Activated CD8-positive, alpha-beta memory T cell treated with anti-CD3 and anti-CD28 coated beads, Interleukin-2, amount 10 ng/mL, durations not matched to agents 7 days and 5 days (primary cell): ENCODE results near the gene ITGA7. TPM values are rescaled to one million over a fixed set of nuclear protein-coding genes. Genes with fewer than 3 reads are reported as not detected.

Experiments used
- ATAC-seq: fragments of 150-1000 bp; cut with Tn5 transposase; one replicate; pipeline ENCODE4 v1.10.0; 2021; ENCODE audit warnings: moderate library complexity
- CTCF ChIA-PET: fragments of 350-600 bp; sonication (Branson Sonifier 250); formaldehyde crosslinking; loops from one replicate; lab custom pipeline; 2021; ENCODE audit warnings: antibody characterized with exemption; lab: Charles Lee
- DNase-seq: peaks from one replicate; pipeline ENCODE4 v3.0.0-alpha.2; 2020
- H3K27ac Mint-ChIP-seq: one replicate; pipeline ENCODE4 v1.8.0; 2021; ENCODE audit warnings: mild to moderate bottlenecking, mixed read lengths
- H3K27me3 Mint-ChIP-seq: one replicate; pipeline ENCODE4 v1.8.0; 2021; ENCODE audit warnings: mixed read lengths
- H3K36me3 Mint-ChIP-seq: one replicate; pipeline ENCODE4 v1.8.0; 2021; ENCODE audit warnings: mild to moderate bottlenecking, mixed read lengths
- H3K4me1 Mint-ChIP-seq: one replicate; pipeline ENCODE4 v1.8.0; 2021; ENCODE audit warnings: mixed read lengths
- H3K4me3 Mint-ChIP-seq: one replicate; pipeline ENCODE4 v1.8.0; 2021; ENCODE audit warnings: mild to moderate bottlenecking, moderate library complexity, mixed read lengths
- H3K9me3 Mint-ChIP-seq: one replicate; pipeline ENCODE4 v1.8.0; 2022; ENCODE audit warnings: low read depth, mixed read lengths
- total RNA-seq, 2 experiments: library from RNA; stranded (reverse); gene quantifications; one replicate each; pipeline ENCODE4 v1.2.3, GENCODE V29; 2021

ITGA7 gene
- total RNA-seq = 1 to 10 TPM; 3.7 to 4.4 TPM

- peak within 1 kb of the TSS; percentile 78 for H3K4me3 Mint-ChIP-seq
- H3K9me3 Mint-ChIP-seq = no peaks in the 10 kb centered on the region
- peaks cover 49% of the 10 kb centered on the region for H3K27me3 Mint-ChIP-seq
- DNase-seq = peak; percentile 69
- no peak within 1 kb of the TSS for H3K27ac Mint-ChIP-seq
- peaks cover 16% of the 10 kb centered on the region for H3K4me1 Mint-ChIP-seq
- peak; percentile 93 for ATAC-seq
- no peaks in the 10 kb centered on the region for H3K36me3 Mint-ChIP-seq
- CTCF ChIA-PET = interaction anchor here (1.0 to 1.2 kb wide), 2 partner anchors 40 to 64 kb away, joined by 3 to 5 read pairs; no protein-coding TSS in a partner anchor
Measured at GRCh38 chr12:55707841-55708694, at the start of gene ITGA7. Gene ITGA7 (minus strand): TSS chr12:55707904. CDS start chr12:55707682, 222 bp downstream.

DNA sequence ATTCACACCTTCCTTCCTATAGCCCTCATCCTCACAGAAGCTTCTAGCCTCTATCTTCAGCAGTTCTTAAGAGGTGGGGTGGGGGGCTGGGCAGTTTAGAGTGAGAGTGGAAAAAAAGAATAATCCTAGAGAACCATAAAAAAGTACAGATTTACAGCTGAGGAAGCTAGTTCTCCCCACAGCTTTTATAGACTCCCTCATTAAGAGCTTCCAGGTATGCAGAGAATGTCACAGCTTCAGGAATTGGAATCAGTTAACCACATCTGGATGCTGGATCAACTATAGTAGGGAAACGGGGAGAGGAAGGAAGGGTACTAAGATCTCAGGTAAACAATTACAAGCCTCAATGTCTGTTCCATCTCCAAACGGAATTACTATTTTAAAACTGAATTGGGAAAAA lies 47.5 kb upstream of the ITGA7 start:
- peaks cover 54% of the 10 kb centered on the region for H3K36me3 Mint-ChIP-seq
- no peaks in the 10 kb centered on the region for H3K9me3 Mint-ChIP-seq
- DNase-seq (no peak), ATAC-seq (no peak)
- CTCF ChIA-PET = interaction anchor here (0.6 to 0.8 kb wide), 3 partner anchors 11 to 34 kb away, joined by 3 to 5 read pairs (median 4); no protein-coding TSS in a partner anchor
- H3K4me1 Mint-ChIP-seq = no peaks in the 10 kb centered on the region
- H3K27ac Mint-ChIP-seq = no peak overlapping the region
- no peak overlapping the region for H3K4me3 Mint-ChIP-seq
- no peaks in the 10 kb centered on the region for H3K27me3 Mint-ChIP-seq

DNA sequence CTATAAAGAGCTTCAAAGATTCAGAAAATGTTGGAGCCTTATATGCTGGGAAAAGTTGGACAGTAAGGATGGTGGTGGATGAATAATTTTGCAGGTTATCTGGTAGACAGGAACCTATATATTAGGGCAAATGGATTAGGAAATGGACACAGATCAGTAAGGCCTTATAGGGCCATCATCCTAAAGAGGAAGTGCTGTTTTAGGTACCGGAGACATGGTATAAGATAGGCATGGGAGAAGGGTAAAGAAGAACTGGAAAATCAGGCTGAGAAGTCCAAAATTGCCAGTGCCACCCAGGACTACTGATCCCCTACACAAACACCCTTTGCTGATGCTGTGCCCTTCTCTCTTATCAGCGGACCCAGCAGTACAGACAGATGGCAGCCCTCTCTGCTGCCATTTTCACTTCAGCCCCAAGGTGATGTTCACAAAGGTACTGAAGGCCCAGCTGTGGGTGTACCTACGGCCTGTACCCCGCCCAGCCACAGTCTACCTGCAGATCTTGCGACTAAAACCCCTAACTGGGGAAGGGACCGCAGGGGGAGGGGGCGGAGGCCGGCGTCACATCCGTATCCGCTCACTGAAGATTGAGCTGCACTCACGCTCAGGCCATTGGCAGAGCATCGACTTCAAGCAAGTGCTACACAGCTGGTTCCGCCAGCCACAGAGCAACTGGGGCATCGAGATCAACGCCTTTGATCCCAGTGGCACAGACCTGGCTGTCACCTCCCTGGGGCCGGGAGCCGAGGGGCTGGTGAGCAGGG lies 40.7 kb upstream of the ITGA7 start:
- no peaks in the 10 kb centered on the region for H3K27me3 Mint-ChIP-seq
- H3K4me3 Mint-ChIP-seq = no peak overlapping the region
- DNase-seq (no peak), ATAC-seq (no peak)
- CTCF ChIA-PET = interaction anchor here (1.6 to 3.1 kb wide), 3 partner anchors 10 to 299 kb away, joined by 4 to 30 read pairs (median 7); partner anchors contain the start of gene DGKA
- H3K4me1 Mint-ChIP-seq = peaks cover 19% of the 10 kb centered on the region
- H3K27ac Mint-ChIP-seq = no peak overlapping the region
- no peaks in the 10 kb centered on the region for H3K9me3 Mint-ChIP-seq
- peaks cover 25% of the 10 kb centered on the region for H3K36me3 Mint-ChIP-seq

GRCh38 chr12:55746913-55747231 lies 39.2 kb upstream of the ITGA7 start:
- DNase-seq (no peak), ATAC-seq (no peak)
- Mint-ChIP-seq H3K27me3 (peaks cover 6% of the 10 kb centered on the region), H3K4me1 (peaks cover 26% of the 10 kb centered on the region), H3K27ac (no peak overlapping the region), H3K4me3 (no peak overlapping the region), H3K36me3 (peaks cover 15% of the 10 kb centered on the region), H3K9me3 (no peaks in the 10 kb centered on the region)
- CTCF ChIA-PET = interaction anchor here (0.7 to 3.1 kb wide), 4 partner anchors 9 to 282 kb away, joined by 3 to 30 read pairs (median 6); partner anchors contain the start of gene DGKA

- DNase-seq = no peak
- H3K4me3 Mint-ChIP-seq = no peak overlapping the region
- peaks cover 28% of the 10 kb centered on the region for H3K4me1 Mint-ChIP-seq
- peaks cover 14% of the 10 kb centered on the region for H3K36me3 Mint-ChIP-seq
- no peaks in the 10 kb centered on the region for H3K9me3 Mint-ChIP-seq
- CTCF ChIA-PET = interaction anchor here (0.6 to 3.1 kb wide), 5 partner anchors 8 to 184 kb away, joined by 3 to 30 read pairs (median 4); partner anchors contain the start of gene DGKA
- peaks cover 8% of the 10 kb centered on the region for H3K27me3 Mint-ChIP-seq
- no peak for ATAC-seq
- no peak overlapping the region for H3K27ac Mint-ChIP-seq
Measured at GRCh38 chr12:55746174-55746912, 38.6 kb upstream of the ITGA7 start.

DNA sequence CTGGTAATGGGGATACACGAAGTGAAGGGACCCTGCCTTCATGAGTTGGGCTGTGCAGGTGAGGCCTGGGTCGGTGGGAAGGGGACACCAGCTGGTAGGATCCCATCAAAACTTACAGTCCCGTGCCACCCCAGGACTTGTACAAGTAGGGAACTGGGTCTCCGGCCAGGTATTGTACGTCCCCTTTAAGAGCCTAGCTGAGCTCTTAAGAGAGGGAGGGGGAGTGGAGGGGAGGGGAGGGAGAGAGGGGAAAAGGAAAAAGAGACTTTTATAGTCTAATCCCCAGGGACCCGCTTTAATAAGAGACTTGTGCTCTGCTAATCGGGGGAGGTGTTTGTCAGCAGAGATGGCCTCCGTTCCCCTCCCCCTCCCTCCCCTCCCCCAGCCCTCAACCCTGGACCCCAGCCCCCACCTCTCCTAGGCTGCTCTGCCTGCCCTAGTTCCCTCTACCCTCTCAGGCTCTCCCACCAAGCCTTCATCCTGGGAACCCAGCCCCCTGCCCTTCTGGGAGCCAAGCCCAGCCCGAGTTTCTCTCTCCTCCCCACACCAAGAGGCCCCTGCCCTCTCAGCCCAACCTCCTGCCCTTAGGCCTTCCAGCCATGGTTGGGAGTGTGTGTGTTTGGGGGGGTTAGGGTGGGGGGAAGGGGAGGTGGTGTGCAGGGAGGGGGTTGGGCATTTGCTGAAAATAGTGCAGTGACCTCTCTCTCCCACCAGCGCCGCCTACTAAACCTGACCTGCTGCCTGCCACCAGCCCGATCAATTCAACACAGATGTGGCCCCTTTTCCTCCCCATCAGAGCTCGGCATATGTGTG lies 37.9 kb upstream of the ITGA7 start:
- DNase-seq = no peak
- Mint-ChIP-seq H3K27me3 (peaks cover 8% of the 10 kb centered on the region), H3K36me3 (peaks cover 12% of the 10 kb centered on the region), H3K4me1 (peaks cover 28% of the 10 kb centered on the region), H3K9me3 (no peaks in the 10 kb centered on the region), H3K27ac (no peak overlapping the region), H3K4me3 (no peak overlapping the region)
- ATAC-seq = no peak
- CTCF ChIA-PET = interaction anchor here (0.6 to 1.8 kb wide), 5 partner anchors 21 to 181 kb away, joined by 3 to 5 read pairs (median 3); partner anchors contain the start of gene DNAJC14

GRCh38 chr12:55744340-55745030 lies 36.8 kb upstream of the ITGA7 start:
- DNase-seq (no peak), ATAC-seq (no peak)
- Mint-ChIP-seq H3K9me3 (no peaks in the 10 kb centered on the region), H3K36me3 (peaks cover 10% of the 10 kb centered on the region), H3K4me3 (peak overlapping the region; percentile 84), H3K27me3 (peaks cover 8% of the 10 kb centered on the region), H3K4me1 (peaks cover 28% of the 10 kb centered on the region), H3K27ac (no peak overlapping the region)
- CTCF ChIA-PET = interaction anchor here (1.0 to 3.1 kb wide), 13 partner anchors 8 to 194 kb away, joined by 3 to 17 read pairs (median 4); partner anchors contain the start of gene DNAJC14

DNA sequence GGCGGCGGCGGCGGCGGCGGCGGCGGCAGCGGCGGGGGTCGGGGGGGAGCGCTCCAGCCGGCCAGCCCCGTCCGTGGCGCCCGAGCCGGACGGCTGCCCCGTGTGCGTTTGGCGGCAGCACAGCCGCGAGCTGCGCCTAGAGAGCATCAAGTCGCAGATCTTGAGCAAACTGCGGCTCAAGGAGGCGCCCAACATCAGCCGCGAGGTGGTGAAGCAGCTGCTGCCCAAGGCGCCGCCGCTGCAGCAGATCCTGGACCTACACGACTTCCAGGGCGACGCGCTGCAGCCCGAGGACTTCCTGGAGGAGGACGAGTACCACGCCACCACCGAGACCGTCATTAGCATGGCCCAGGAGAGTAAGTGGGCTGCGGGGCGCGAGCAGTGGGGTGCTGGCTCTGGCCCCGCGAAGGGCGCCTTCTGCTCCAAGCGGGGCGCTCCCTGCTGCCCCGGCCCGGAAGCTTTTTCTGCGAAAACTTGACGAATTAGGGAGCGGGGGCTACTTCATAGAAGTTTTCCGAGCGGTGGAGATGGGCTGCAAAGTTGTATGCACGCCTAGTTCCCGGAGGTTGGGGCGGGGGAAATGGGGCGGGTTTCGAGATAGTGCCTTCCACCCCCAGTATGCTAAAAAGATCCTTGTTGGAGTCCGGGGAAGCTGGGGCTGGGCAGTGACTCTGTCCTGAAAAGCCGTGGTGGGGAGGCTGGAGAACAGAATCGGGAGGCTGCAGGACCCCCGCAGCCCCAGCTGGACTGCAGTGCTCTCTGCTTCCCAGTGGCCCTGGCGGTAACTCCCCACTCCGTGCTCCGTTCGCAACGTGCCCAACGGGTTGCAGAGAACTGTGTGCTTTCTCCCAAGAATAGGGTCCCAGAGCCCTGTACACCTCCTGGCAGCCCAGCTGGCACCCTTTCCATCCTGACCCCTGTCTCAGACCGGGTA lies 36.0 kb upstream of the ITGA7 start:
- ATAC-seq (peak; percentile 46), DNase-seq (peak; percentile 72)
- peaks cover 31% of the 10 kb centered on the region for H3K4me1 Mint-ChIP-seq
- CTCF ChIA-PET = interaction anchor here (0.7 to 3.1 kb wide), 14 partner anchors 9 to 195 kb away, joined by 3 to 17 read pairs (median 4); partner anchors contain the start of gene DNAJC14
- H3K27ac Mint-ChIP-seq = peak overlapping the region; percentile 26
- H3K36me3 Mint-ChIP-seq = peaks cover 6% of the 10 kb centered on the region
- H3K9me3 Mint-ChIP-seq = no peaks in the 10 kb centered on the region
- H3K4me3 Mint-ChIP-seq = peak overlapping the region; percentile 84
- peaks cover 8% of the 10 kb centered on the region for H3K27me3 Mint-ChIP-seq

DNA sequence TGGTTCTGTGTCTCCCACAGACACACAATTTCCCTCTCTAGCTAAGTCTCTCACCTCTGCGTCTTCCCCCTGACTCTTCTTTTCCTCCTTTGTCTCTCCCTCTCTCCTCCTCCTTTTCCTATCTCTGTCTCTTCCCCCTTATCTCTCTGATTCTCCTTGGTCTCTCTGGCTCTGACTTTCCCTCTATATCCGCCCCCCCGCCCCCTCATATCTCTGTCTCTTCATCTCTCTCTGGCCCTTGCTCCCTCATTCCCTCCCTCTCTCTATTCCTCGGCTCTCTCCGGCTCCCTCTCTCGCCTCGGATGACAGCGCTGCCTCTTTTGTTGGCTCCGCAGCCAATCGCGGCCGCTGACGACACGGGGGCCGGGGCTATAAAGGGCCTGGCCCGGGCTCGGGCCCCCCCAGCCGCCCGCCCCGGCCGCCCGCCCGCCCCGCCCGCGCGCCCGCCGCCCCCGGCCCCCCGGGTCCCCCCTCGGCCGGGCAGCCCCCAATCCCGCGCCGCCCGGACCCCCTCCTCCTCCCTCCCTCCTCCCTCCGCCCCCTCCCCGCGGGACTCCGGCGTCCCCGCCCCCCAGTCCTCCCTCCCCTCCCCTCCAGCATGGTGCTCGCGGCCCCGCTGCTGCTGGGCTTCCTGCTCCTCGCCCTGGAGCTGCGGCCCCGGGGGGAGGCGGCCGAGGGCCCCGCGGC lies 35.2 kb upstream of the ITGA7 start, which contains the start of gene GDF11:
Gene GDF11 (plus strand): TSS at position 404 of the 687 bp plus-strand sequence. CDS start 195 bp downstream, at position 599.
- no peaks in the 10 kb centered on the region for H3K9me3 Mint-ChIP-seq
- H3K4me3 Mint-ChIP-seq = peak within 1 kb of the TSS; percentile 84
- ATAC-seq (peak; percentile 69), DNase-seq (peak; percentile 83)
- H3K36me3 Mint-ChIP-seq = peaks cover 4% of the 10 kb centered on the region
- peaks cover 36% of the 10 kb centered on the region for H3K4me1 Mint-ChIP-seq
- H3K27ac Mint-ChIP-seq = peak within 1 kb of the TSS; percentile 41
- peaks cover 8% of the 10 kb centered on the region for H3K27me3 Mint-ChIP-seq
- CTCF ChIA-PET = interaction anchor here (0.7 to 3.1 kb wide), 10 partner anchors 10 to 197 kb away, joined by 3 to 17 read pairs (median 6); no protein-coding TSS in a partner anchor
